T-cell (primary cell): ENCODE results near the gene CRYBG3. TPM values are rescaled to one million over a fixed set of nuclear protein-coding genes. Genes with fewer than 3 reads are reported as not detected.
"Not testable (repeated sequence)": the region's sequence is repeated elsewhere in the genome, so short reads cannot be mapped to it uniquely, and the experiment has no call there.

Source experiments
- ATAC-seq, 4 experiments: fragments of 200-7000 bp in 3 of 4; fragments of 150-1000 bp in 1 of 4; cut with Tn5 transposase; replicated peaks in 1 of 4; 1 replicate in 3 of 4; 2 replicates in 1 of 4; pipeline ENCODE4 v1.10.0; 2021; ENCODE audit warnings: moderate library complexity in 3 of 4, mild to moderate bottlenecking in 2 of 4, moderate number of reproducible peaks in 1 of 4
- CTCF ChIA-PET, 2 donors: fragments of 300-600 bp; sonication (Branson Sonifier 250); formaldehyde crosslinking; loops; one replicate each; lab custom pipeline; 2022; ENCODE audit warnings: antibody characterized with exemption in 2 of 2; lab: Charles Lee
- POLR2A ChIA-PET, 2 donors: fragments of 300-600 bp; sonication (Branson Sonifier 250); formaldehyde crosslinking; loops; one replicate each; lab custom pipeline; 2022; ENCODE audit warnings: antibody characterized with exemption in 2 of 2; lab: Charles Lee
- DNase-seq, 35 experiments: peaks; one replicate each; pipeline versions ENCODE4 v3.0.0 to v3.0.0-alpha.2; 2013 to 2023
- H3K27ac ChIP-seq: one replicate; pipeline ENCODE4 v1.5.1; 2013; ENCODE audit warnings: low read length
- H3K27me3 ChIP-seq, 2 experiments: replicated peaks in 1 of 2; 1 replicate in 1 of 2; 2 replicates in 1 of 2; pipeline versions ENCODE4 v1.6.1 to v1.7.0; 2013; ENCODE audit warnings: low read length in 1 of 2, mixed read lengths in 1 of 2; ENCODE audit not compliant: control insufficient read depth in 2 of 2, insufficient read depth in 2 of 2; ENCODE audit errors: extremely low read depth in 1 of 2
- H3K36me3 ChIP-seq, 2 donors: 1 replicate in 1 of 2; 2 replicates in 1 of 2; pipeline versions ENCODE4 v1.6.1 to v1.7.0; 2013; ENCODE audit warnings: low read length in 1 of 2; ENCODE audit not compliant: control insufficient read depth in 2 of 2, insufficient read depth in 1 of 2; ENCODE audit errors: extremely low read depth in 1 of 2
- H3K4me1 ChIP-seq, 2 experiments: 1 replicate in 1 of 2; 2 replicates in 1 of 2; pipeline versions ENCODE4 v1.6.1 to v1.7.0; 2013; ENCODE audit warnings: low read length in 2 of 2, mixed read lengths in 1 of 2; ENCODE audit not compliant: insufficient read depth in 2 of 2, control insufficient read depth in 1 of 2; ENCODE audit errors: extremely low read depth in 1 of 2
- H3K4me3 ChIP-seq, 2 donors: 1 replicate in 1 of 2; 2 replicates in 1 of 2; pipeline versions ENCODE4 v1.5.1 to v1.7.0; 2013; ENCODE audit warnings: mild to moderate bottlenecking in 2 of 2, low read length in 1 of 2, moderate library complexity in 1 of 2; ENCODE audit not compliant: control insufficient read depth in 1 of 2; ENCODE audit errors: extremely low read depth in 1 of 2
- H3K9me3 ChIP-seq: 2 replicates; pipeline ENCODE4 v1.7.0; 2013
- H3K27ac Mint-ChIP-seq, 2 donors: one replicate each; pipeline ENCODE4 v1.8.0; 2020 to 2021; ENCODE audit warnings: mild to moderate bottlenecking in 2 of 2, mixed read lengths in 2 of 2
- H3K27me3 Mint-ChIP-seq, 2 donors: one replicate each; pipeline ENCODE4 v1.8.0; 2021 to 2022; ENCODE audit warnings: mixed read lengths in 2 of 2
- H3K36me3 Mint-ChIP-seq: one replicate; pipeline ENCODE4 v1.8.0; 2021; ENCODE audit warnings: mixed read lengths
- H3K4me1 Mint-ChIP-seq, 3 donors: one replicate each; pipeline ENCODE4 v1.8.0; 2020 to 2022; ENCODE audit warnings: mixed read lengths in 3 of 3, mild to moderate bottlenecking in 1 of 3
- H3K4me3 Mint-ChIP-seq, 3 donors: one replicate each; pipeline ENCODE4 v1.8.0; 2020 to 2022; ENCODE audit warnings: mild to moderate bottlenecking in 3 of 3, mixed read lengths in 3 of 3, moderate library complexity in 3 of 3
- H3K9me3 Mint-ChIP-seq, 3 donors: one replicate each; pipeline ENCODE4 v1.8.0; 2020 to 2022; ENCODE audit warnings: mixed read lengths in 3 of 3
- WGBS: methylation state at CpG from one replicate; pipeline ENCODE4 v1.1.5; 2013; ENCODE audit warnings: missing lambda C conversion rate; ENCODE audit not compliant: insufficient coverage; 5-methylcytosine and 5-hydroxymethylcytosine counted together
- total RNA-seq, 35 experiments: library from RNA in 6 of 35; stranded (reverse) in 6 of 35; fragments of 120-200 nt in 1 of 35; gene quantifications; one replicate each; pipeline versions ENCODE4 v1.2.1 to v1.2.4 and lab custom pipeline; 2013 to 2026

The CRYBG3 gene
- total RNA-seq, 5 donors from 2014 or later (not counting 1 experiment from before 2014, with no cell fraction given) = 3.1 to 5.8 (median 5.3) TPM

DNA sequence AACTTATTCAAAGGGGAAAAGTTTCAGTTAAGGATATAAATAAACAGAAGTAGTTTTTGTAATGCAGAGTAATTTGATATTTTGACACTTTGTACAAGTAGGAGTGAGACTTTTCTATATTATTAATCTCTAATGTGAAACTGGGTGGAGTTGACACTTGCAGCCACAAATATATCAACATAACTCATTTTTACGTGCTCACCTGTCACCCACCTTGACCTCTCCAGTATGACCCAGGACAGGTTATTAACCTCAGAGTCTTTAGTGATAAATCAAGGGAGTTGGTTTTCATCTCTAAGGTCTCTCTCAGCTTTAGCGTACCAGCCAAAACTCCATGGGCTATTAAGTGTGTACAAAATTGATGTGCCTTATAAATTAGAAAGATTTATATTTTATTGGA is 7.4 kb downstream of the CRYBG3 start:
- no peaks in the 10 kb centered on the region for H3K9me3 ChIP-seq
- Mint-ChIP-seq H3K27me3 (no peaks in the 10 kb centered on the region), H3K4me3 (no peak overlapping the region), H3K27ac (no peak overlapping the region), H3K36me3 (peaks cover 3% of the 10 kb centered on the region), H3K4me1 (peaks cover 0 to 3% (median 0%) of the 10 kb centered on the region in 3 donors), H3K9me3 (peaks cover 0 to 7% (median 4%) of the 10 kb centered on the region in 3 donors)
- CTCF ChIA-PET = no interaction called here
- H3K36me3 ChIP-seq = no peaks in the 10 kb centered on the region
- WGBS = no CpG with 5 or more reads among the region's 2 CpGs
- no peak overlapping the region for H3K4me3 ChIP-seq
- H3K27me3 ChIP-seq = no peaks in the 10 kb centered on the region
- DNase-seq (no peak), ATAC-seq (no peak)
- no peak overlapping the region for H3K27ac ChIP-seq
- POLR2A ChIA-PET = interaction anchor here in 1 of 2 donors (0.6 kb wide), 1 partner anchor 351 kb away, joined by 5 read pairs; no protein-coding TSS in a partner anchor
- no peaks in the 10 kb centered on the region for H3K4me1 ChIP-seq

DNA sequence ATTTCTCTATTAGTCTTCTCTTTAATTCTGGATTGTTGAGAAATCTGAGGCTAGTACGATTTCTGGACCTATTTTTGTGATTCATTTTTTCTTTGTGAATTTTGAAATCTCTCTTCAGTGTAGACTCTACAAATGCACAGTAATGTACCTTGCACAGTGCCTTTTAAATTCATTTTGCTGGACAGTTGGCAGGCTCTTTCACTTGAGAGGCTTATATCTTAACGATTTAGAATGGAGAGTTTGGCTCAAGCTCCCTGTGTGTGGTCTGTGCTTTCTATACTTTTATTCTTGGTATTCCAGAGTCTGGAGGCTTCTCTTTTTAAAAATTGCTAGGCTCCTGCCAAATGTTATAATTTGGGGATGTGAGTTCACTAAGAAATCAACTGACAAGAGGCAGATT is 8.8 kb downstream of the CRYBG3 start:
- ATAC-seq = no peak
- ChIA-PET CTCF (no interaction called here), POLR2A (interaction anchor here in 1 of 2 donors (0.7 kb wide), 1 partner anchor 204 kb away, joined by 3 read pairs; no protein-coding TSS in a partner anchor)
- no peak for DNase-seq
- Histone ChIP-seq H3K9me3 (no peaks in the 10 kb centered on the region), H3K36me3 (no peaks in the 10 kb centered on the region), H3K27me3 (no peaks in the 10 kb centered on the region), H3K4me1 (no peaks in the 10 kb centered on the region), H3K4me3 (no peak overlapping the region), H3K27ac (no peak overlapping the region)
- Mint-ChIP-seq H3K9me3 (peaks cover 0 to 7% (median 4%) of the 10 kb centered on the region in 3 donors), H3K27me3 (no peaks in the 10 kb centered on the region), H3K36me3 (peaks cover 3% of the 10 kb centered on the region), H3K27ac (no peak overlapping the region), H3K4me3 (no peak overlapping the region), H3K4me1 (peaks cover 0 to 3% (median 0%) of the 10 kb centered on the region in 3 donors)
- WGBS = no CpG with 5 or more reads among the region's 2 CpGs

GRCh38 chr3:97831140-97831539 is 9.3 kb downstream of the CRYBG3 start:
- Mint-ChIP-seq H3K27me3 (no peaks in the 10 kb centered on the region), H3K27ac (no peak overlapping the region), H3K36me3 (peaks cover 3% of the 10 kb centered on the region), H3K4me3 (no peak overlapping the region), H3K4me1 (peaks cover 0 to 3% (median 0%) of the 10 kb centered on the region in 3 donors), H3K9me3 (peaks cover 0 to 7% (median 4%) of the 10 kb centered on the region in 3 donors)
- no peaks in the 10 kb centered on the region for H3K27me3 ChIP-seq
- no peak overlapping the region for H3K27ac ChIP-seq
- H3K9me3 ChIP-seq = no peaks in the 10 kb centered on the region
- ChIA-PET CTCF (no interaction called here), POLR2A (no interaction called here)
- WGBS = no CpG with 5 or more reads among the region's 1 CpG
- no peak overlapping the region for H3K4me3 ChIP-seq
- H3K36me3 ChIP-seq = no peaks in the 10 kb centered on the region
- DNase-seq (no peak), ATAC-seq (no peak)
- no peaks in the 10 kb centered on the region for H3K4me1 ChIP-seq

GRCh38 chr3:97833184-97833583 is 11.4 kb downstream of the CRYBG3 start:
- H3K27ac Mint-ChIP-seq, H3K4me3 ChIP-seq, H3K27ac ChIP-seq, H3K27me3 Mint-ChIP-seq, H3K4me1 ChIP-seq, H3K9me3 Mint-ChIP-seq, H3K9me3 ChIP-seq, H3K36me3 Mint-ChIP-seq, ATAC-seq, H3K4me3 Mint-ChIP-seq, POLR2A ChIA-PET, H3K4me1 Mint-ChIP-seq, H3K36me3 ChIP-seq, CTCF ChIA-PET, DNase-seq, H3K27me3 ChIP-seq: not testable (repeated sequence)
- no CpG with 5 or more reads among the region's 4 CpGs for WGBS

- CTCF ChIA-PET = no interaction called here
Observed at GRCh38 chr3:97835761-97836160, 13.9 kb downstream of the CRYBG3 start.

DNA sequence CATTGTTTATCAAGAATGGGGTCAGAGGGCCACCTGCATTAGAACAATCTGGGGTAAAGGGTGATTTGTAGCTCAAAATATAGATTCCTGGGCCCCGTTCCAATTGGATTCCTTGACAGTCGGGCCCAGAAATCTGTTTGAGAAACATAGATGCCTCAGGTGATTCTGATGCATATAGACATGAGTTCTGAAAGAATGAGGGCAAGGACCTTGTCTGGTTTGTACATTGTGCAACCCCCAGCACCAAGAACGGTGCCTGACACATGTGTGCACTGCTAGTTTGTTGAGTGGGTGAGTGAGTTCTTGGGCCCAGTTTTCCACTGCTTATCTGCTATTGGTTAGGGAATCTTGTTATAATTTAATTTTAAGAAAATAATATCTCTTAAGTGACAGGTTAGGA is 16.6 kb downstream of the CRYBG3 start:
- no peaks in the 10 kb centered on the region for H3K9me3 ChIP-seq
- CTCF ChIA-PET = no interaction called here

More at GRCh38 chr3:97835761-97836160, 13.9 kb downstream of the CRYBG3 start:
- H3K36me3 ChIP-seq = no peaks in the 10 kb centered on the region
- H3K27ac Mint-ChIP-seq = no peak overlapping the region
- no peak for ATAC-seq
- H3K36me3 Mint-ChIP-seq = peaks cover 3% of the 10 kb centered on the region
- no peaks in the 10 kb centered on the region for H3K27me3 Mint-ChIP-seq
- H3K27ac ChIP-seq = no peak overlapping the region
- H3K4me3 ChIP-seq = no peak overlapping the region
- H3K4me1 Mint-ChIP-seq = no peaks in the 10 kb centered on the region
- WGBS = 100% methylated on average over 1 of the region's 5 CpGs
- no peaks in the 10 kb centered on the region for H3K4me1 ChIP-seq
- no peak for DNase-seq
- H3K27me3 ChIP-seq = no peaks in the 10 kb centered on the region
- no peaks in the 10 kb centered on the region for H3K9me3 ChIP-seq
- H3K4me3 Mint-ChIP-seq = no peak overlapping the region
- H3K9me3 Mint-ChIP-seq = peaks cover 0 to 7% (median 4%) of the 10 kb centered on the region in 3 donors
- POLR2A ChIA-PET = no interaction called here

More for the DNA sequence above, 16.6 kb downstream of the CRYBG3 start:
- POLR2A ChIA-PET = interaction anchor here in 1 of 2 donors (0.6 kb wide), 1 partner anchor 125 kb away, joined by 3 read pairs; no protein-coding TSS in a partner anchor
- no peaks in the 10 kb centered on the region for H3K4me1 ChIP-seq
- Mint-ChIP-seq H3K27me3 (no peaks in the 10 kb centered on the region), H3K9me3 (no peaks in the 10 kb centered on the region), H3K4me1 (no peaks in the 10 kb centered on the region), H3K4me3 (no peak overlapping the region), H3K27ac (no peak overlapping the region), H3K36me3 (no peaks in the 10 kb centered on the region)
- no peak overlapping the region for H3K27ac ChIP-seq
- ATAC-seq = no peak
- no peaks in the 10 kb centered on the region for H3K27me3 ChIP-seq
- no peaks in the 10 kb centered on the region for H3K36me3 ChIP-seq
- no peak overlapping the region for H3K4me3 ChIP-seq
- 100% methylated on average over 1 of the region's 3 CpGs for WGBS
- no peak for DNase-seq
